ENCODE data around the gene HLA-DQA1. TPM values are rescaled to one million over a fixed set of nuclear protein-coding genes. Genes with fewer than 3 reads are reported as not detected.

HLA-DQA1 gene
- total RNA-seq, 1 experiment from 2014 or later = not detected

GRCh38 chr6:32680055-32680454 is 42.8 kb downstream of the HLA-DQA1 start:
- Mint-ChIP-seq H3K4me3 (ENCODE audit: unreplicated experiment) (no peak overlapping the region), H3K9me3 (ENCODE audit: unreplicated experiment) (peaks cover 8% of the 10 kb centered on the region), H3K27me3 (ENCODE audit: insufficient read depth, unreplicated experiment) (no peaks in the 10 kb centered on the region), H3K27ac (ENCODE audit: unreplicated experiment) (peak overlapping the region; percentile 41), H3K4me1 (ENCODE audit: low read depth, unreplicated experiment) (no peaks in the 10 kb centered on the region), H3K36me3 (ENCODE audit: insufficient read depth, unreplicated experiment) (no peaks in the 10 kb centered on the region)
- POLR2A ChIA-PET = no interaction called here
- H3K4me1 ChIP-seq = no peaks in the 10 kb centered on the region
- H3K36me3 ChIP-seq (ENCODE audit: control insufficient read depth, insufficient read depth, low read length) = no peaks in the 10 kb centered on the region
- TF ChIP-seq, protein P1, sequence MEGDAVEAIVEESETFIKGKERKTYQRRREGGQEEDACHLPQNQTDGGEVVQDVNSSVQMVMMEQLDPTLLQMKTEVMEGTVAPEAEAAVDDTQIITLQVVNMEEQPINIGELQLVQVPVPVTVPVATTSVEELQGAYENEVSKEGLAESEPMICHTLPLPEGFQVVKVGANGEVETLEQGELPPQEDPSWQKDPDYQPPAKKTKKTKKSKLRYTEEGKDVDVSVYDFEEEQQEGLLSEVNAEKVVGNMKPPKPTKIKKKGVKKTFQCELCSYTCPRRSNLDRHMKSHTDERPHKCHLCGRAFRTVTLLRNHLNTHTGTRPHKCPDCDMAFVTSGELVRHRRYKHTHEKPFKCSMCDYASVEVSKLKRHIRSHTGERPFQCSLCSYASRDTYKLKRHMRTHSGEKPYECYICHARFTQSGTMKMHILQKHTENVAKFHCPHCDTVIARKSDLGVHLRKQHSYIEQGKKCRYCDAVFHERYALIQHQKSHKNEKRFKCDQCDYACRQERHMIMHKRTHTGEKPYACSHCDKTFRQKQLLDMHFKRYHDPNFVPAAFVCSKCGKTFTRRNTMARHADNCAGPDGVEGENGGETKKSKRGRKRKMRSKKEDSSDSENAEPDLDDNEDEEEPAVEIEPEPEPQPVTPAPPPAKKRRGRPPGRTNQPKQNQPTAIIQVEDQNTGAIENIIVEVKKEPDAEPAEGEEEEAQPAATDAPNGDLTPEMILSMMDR (IDR thresholded peaks at IDR 0.05; ENCODE audit: insufficient read depth in 1 of 2, low read depth in 1 of 2, low read length in 1 of 2, severe bottlenecking in 1 of 2, unreplicated experiment in 1 of 2) = no peak
- no peaks in the 10 kb centered on the region for H3K9me3 ChIP-seq
- H3K4me3 ChIP-seq (ENCODE audit: low read depth, low read length) = no peak overlapping the region
- CTCF ChIA-PET = no interaction called here
- intact Hi-C loops (cut with micrococcal nuclease; ENCODE audit: unreplicated experiment) = no loop called here
- no peak for DNase-seq
- BruUV-seq (replicated peaks) = no TSS peak
- no peaks in the 10 kb centered on the region for H3K27me3 ChIP-seq (replicated peaks; ENCODE audit: control insufficient read depth, insufficient read depth, low read length)

- Mint-ChIP-seq H3K4me3 (ENCODE audit: unreplicated experiment) (no peak overlapping the region), H3K36me3 (ENCODE audit: insufficient read depth, unreplicated experiment) (no peaks in the 10 kb centered on the region), H3K4me1 (ENCODE audit: low read depth, unreplicated experiment) (no peaks in the 10 kb centered on the region), H3K9me3 (ENCODE audit: unreplicated experiment) (no peaks in the 10 kb centered on the region), H3K27ac (ENCODE audit: unreplicated experiment) (no peak overlapping the region), H3K27me3 (ENCODE audit: insufficient read depth, unreplicated experiment) (peaks cover 6% of the 10 kb centered on the region)
- CTCF ChIA-PET = no interaction called here
- POLR2A ChIA-PET = no interaction called here
- Histone ChIP-seq H3K4me1 (no peaks in the 10 kb centered on the region), H3K9me3 (no peaks in the 10 kb centered on the region), H3K27me3 (replicated peaks; ENCODE audit: control insufficient read depth, insufficient read depth, low read length) (no peaks in the 10 kb centered on the region), H3K36me3 (ENCODE audit: control insufficient read depth, insufficient read depth, low read length) (no peaks in the 10 kb centered on the region), H3K4me3 (ENCODE audit: low read depth, low read length) (no peak overlapping the region)
- TF ChIP-seq, protein P1 (IDR thresholded peaks at IDR 0.05; ENCODE audit: insufficient read depth in 1 of 2, low read depth in 1 of 2, low read length in 1 of 2, severe bottlenecking in 1 of 2, unreplicated experiment in 1 of 2) = no peak
- intact Hi-C loops (cut with micrococcal nuclease; ENCODE audit: unreplicated experiment) = no loop called here
- BruUV-seq (replicated peaks) = no TSS peak
- DNase-seq = no peak
Observed at GRCh38 chr6:32684246-32684645, 47.0 kb downstream of the HLA-DQA1 start.

GRCh38 chr6:32685603-32686002 is 48.4 kb downstream of the HLA-DQA1 start:
- POLR2A ChIA-PET = no interaction called here

More at GRCh38 chr6:32685603-32686002, 48.4 kb downstream of the HLA-DQA1 start:
- Histone ChIP-seq H3K36me3 (ENCODE audit: control insufficient read depth, insufficient read depth, low read length) (no peaks in the 10 kb centered on the region), H3K4me1 (no peaks in the 10 kb centered on the region), H3K9me3 (no peaks in the 10 kb centered on the region), H3K27me3 (replicated peaks; ENCODE audit: control insufficient read depth, insufficient read depth, low read length) (no peaks in the 10 kb centered on the region), H3K4me3 (ENCODE audit: low read depth, low read length) (no peak overlapping the region)
- TF ChIP-seq, protein P1 (IDR thresholded peaks at IDR 0.05; ENCODE audit: insufficient read depth in 1 of 2, low read depth in 1 of 2, low read length in 1 of 2, severe bottlenecking in 1 of 2, unreplicated experiment in 1 of 2) = no peak
- Mint-ChIP-seq H3K4me1 (ENCODE audit: low read depth, unreplicated experiment) (no peaks in the 10 kb centered on the region), H3K27me3 (ENCODE audit: insufficient read depth, unreplicated experiment) (peaks cover 11% of the 10 kb centered on the region), H3K36me3 (ENCODE audit: insufficient read depth, unreplicated experiment) (no peaks in the 10 kb centered on the region), H3K9me3 (ENCODE audit: unreplicated experiment) (no peaks in the 10 kb centered on the region), H3K4me3 (ENCODE audit: unreplicated experiment) (no peak overlapping the region), H3K27ac (ENCODE audit: unreplicated experiment) (no peak overlapping the region)
- DNase-seq = no peak
- CTCF ChIA-PET = no interaction called here
- intact Hi-C loops (cut with micrococcal nuclease; ENCODE audit: unreplicated experiment) = no loop called here
- no TSS peak for BruUV-seq (replicated peaks)

All from Caco-2 (cell line).